HG02610 (cell line): ENCODE measurements around the gene DES.

Experiments
- ATAC-seq: cut with Tn5 transposase; IDR thresholded peaks from one replicate; pipeline ENCODE4 v1.9.1; 2021; ENCODE audit warnings: mild to moderate bottlenecking, moderate library complexity; ENCODE audit not compliant: unreplicated experiment

DES gene

DNA sequence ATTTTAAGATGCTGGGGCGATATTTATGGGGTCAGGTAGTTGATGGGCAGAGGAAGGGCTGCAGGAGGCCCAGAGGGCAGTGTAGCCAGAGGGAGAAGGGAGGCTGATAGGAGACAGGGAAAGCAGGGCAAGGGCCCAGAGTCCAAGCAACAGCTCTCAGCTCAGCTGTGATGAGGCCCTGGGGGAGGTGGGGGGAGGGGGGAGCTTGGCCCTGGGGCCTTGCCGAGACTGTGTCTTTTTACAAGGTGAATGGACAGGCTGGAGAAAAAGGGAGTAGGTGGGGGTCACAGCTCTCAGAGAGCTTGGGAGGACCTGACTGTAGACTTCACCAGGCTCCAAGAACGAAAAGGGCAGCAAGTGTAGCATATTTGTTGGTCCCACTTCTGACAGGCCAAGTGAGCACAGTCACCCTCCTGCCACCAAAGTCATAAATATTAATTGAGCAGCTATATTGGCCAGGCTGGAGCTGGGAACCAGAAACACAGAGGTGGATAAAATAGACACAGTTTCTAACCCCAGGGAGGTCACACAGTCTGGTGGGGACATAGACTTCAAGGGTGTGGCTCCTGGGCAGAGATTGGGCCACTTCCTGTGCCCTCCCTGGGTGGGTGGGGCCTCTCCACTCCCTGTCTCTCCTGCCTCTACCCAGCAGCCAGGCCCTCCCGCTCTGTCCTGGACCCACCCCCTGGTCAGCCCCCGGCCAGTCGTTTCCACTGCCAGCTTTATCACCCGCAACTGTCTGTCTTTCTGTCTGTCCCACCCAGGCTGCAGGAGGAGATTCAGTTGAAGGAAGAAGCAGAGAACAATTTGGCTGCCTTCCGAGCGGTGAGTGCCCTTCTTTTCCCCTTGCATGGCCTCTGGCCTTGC, 1.4 kb downstream of the DES start:
- ATAC-seq = no peak

DNA sequence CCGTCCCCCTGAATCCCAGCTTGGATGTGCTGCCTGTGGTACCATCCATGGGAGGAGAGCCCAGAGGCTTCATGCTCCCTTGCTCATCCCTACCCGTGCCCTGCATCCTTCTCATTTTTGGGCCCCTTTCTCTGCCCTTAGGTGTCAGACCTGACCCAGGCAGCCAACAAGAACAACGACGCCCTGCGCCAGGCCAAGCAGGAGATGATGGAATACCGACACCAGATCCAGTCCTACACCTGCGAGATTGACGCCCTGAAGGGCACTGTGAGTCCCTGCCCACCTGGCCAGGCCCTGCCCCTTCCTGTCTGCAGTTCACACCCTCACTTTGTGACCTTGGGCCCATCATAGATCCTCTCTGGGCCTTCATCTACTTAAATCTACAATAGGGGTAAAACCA, 2.5 kb downstream of the DES start:
- ATAC-seq = no peak

DNA sequence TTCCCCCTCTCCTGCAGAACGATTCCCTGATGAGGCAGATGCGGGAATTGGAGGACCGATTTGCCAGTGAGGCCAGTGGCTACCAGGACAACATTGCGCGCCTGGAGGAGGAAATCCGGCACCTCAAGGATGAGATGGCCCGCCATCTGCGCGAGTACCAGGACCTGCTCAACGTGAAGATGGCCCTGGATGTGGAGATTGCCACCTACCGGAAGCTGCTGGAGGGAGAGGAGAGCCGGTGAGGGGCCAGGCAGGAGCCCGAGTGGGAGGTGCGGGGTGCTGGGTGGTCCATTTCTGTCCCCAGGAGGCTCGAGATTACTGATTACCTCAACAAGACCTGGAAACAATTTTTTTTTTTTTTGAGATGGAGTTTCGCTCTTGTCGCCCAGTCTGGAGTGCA, 3.1 kb downstream of the DES start:
- no peak for ATAC-seq

- ATAC-seq = no peak
Measured at GRCh38 chr2:219422952-219423534, 4.9 kb downstream of the DES start.

DNA sequence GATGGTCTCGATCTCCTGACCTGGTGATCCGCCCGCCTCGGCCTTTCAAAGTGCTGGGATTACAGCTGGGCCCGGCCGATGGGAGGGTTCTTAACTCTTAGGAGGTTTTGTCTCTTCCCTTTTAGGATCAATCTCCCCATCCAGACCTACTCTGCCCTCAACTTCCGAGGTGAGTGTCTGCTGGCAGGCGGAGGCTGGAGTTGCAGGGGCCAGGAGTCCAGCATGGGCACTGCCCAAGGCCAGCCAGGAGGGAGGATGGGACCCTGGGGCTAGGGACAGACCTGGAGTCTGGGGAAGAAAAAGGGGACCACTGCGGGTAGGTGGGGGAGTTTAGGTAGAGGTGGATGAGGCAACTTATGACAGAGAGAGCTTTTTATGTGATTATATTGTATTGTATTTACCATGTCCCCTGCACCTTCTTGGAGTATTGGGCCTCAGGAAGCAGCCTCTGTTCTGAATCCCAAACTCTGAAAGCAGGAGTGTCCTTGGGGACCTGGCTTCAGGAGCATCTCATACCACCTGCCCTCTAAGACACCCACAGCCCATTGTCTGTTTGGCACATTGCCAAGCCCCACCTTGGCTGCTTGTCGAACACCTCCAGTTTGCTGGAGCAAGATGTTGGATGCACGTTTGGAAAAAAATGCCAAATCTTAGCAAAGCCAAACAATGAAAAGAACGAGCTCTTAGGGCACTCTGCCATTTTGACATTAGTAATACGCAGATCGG, 5.6 kb downstream of the DES start:
- no peak for ATAC-seq

- ATAC-seq = no peak
Measured at GRCh38 chr2:219425238-219426067, 7.3 kb downstream of the DES start.

DNA sequence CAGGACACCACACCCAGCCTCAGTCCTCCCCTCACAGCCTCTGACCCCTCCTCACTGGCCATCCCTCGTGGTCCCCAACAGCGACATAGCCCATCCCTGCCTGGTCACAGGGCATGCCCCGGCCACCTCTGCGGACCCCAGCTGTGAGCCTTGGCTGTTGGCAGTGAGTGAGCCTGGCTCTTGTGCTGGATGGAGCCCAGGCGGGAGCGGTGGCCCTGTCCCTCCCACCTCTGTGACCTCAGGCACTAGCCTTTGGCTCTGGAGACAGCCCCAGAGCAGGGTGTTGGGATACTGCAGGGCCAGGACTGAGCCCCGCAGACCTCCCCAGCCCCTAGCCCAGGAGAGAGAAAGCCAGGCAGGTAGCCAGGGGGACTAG, 7.9 kb downstream of the DES start:
- no peak for ATAC-seq

GRCh38 chr2:219426534-219427136, 8.5 kb downstream of the DES start:
- ATAC-seq = no peak

- no peak for ATAC-seq
Measured at GRCh38 chr2:219428469-219428868, 10.3 kb downstream of the DES start.

DNA sequence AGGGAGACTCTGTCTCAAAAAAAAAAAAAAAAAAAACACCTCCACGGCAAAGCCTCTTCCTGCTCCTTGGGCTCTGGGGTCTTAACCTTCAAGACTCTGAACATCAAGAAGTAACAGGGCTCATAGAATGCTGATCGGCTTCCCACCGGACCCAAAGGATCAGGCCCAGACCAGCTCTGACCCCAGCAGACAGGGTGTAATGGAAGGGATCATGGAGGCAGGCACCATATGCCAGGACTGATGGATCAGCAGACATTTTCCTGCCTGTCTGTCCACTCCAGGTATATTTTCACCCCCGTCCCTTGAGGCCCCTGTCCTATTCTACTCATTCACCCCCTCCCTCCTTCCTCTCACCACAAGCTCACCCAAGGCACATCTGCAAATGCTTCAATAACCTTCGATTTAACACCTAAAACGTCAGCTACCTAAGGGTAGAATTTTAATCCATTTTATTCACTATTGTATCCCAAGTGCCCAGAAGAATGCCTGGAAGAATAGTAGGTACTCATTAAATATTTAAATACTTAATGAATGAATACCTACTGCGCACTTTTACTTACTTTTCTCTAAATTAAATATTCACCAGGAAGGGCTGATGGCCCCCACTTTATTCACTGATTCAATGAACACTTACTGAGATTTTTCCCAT, 11.9 kb downstream of the DES start:
- no peak for ATAC-seq

- no peak for ATAC-seq
Measured at GRCh38 chr2:219430633-219431615, 12.7 kb downstream of the DES start.

DNA sequence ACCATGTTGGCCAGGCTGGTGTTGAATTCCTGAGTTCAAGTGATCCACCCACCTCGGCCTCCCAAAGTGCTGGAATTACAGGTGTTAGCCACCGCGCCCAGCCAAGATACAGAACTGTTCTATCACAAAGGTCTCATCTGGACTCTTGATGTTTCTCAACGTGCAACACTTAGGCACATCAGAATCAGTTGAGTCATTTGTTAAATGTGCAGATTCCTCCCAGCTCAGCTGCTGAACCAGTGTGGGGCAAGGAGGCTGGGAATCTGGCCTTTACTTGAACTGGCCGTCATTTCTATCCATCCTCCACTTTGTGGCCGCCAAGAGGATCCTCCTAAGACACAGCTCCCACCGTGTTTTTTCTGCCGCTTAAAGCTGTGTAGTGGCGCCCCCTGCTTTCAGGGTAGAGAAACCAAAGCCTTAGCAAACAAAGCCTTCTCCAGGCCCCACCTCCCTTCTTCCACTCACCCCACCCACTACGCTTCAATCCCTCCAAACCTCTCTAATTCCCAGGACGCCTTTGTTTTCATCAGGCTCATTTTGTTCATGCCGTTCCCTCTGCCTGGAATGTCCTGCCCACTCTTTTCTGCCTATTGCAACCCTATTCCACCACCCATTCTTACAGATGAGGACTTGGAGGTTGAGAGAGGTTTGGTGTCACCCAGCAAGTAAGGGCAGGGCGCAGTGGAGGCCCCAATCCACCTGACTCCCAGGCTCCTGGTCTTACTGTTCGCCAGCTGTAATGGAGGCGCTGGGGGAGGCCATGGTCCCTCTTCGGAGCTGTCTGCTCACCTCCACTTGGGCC, 15.7 kb downstream of the DES start:
- no peak for ATAC-seq

- ATAC-seq = no peak
Measured at GRCh38 chr2:219434468-219434717, 16.2 kb downstream of the DES start.

GRCh38 chr2:219434718-219435525, 16.7 kb downstream of the DES start, which contains the start of gene SPEG:
Gene SPEG, plus strand, starts transcription at chr2:219434843. Its CDS starts 135 bp downstream, at chr2:219434978.
- ATAC-seq = no peak

DNA sequence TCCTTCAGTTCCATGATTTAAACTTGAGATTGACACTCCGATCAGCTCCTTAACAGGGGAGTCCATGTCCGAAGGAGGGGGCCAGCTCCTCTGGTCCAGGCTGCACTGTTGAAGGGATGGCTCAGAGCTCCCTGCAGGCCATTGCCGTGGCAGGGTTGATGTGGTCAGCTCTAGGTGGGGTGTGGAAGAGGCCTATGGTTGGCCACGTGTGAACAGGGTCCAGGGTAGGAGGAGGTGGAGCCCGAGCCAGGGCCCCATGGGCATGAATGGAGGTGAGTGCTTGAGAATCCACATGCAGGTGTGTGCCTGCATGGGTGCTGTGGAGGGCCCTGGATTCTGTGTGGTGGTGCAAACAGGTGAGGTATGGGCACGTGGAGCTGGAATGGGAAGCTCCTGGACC, 17.5 kb downstream of the DES start:
- ATAC-seq = no peak

DNA sequence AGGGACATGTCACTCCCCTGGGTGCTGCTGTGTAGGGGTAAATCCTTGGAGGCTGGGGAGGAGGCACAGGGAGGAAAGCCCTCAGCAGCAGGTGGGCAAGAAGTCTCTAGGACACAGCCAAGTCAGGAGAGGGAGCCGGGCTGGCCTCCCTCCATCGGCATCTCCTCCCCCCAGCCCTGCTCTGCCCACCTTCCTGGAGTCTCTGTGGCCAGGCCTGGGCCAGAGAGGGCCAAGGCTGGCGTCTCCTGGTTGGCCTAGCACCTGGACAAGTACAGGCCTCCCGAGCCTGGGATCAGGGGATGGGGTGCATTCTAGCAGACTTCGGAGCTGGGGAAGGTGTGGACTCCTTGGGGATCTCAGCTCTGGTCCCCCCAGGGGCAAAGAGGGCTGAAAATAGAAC, 18.3 kb downstream of the DES start:
- no peak for ATAC-seq

DNA sequence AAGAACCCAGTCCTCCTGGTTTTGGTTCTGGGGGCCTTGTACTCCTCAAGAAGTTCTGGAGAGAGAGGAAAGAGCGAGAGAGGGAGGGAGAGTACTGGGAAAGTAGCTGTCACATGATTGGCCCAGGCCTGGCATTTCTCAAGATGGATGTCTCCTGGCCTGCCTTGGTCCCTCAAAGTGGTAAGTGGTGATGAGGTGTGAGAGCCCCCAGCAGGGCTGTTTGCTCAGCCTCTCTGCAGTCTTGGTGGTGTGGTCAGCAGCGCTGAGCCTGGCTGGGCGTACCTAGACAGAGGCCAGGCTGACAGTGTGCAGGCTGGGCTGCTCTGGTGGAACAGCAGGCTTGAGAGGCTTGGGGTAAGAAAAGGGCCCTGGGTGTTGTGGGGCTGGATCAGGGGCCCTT, 19.0 kb downstream of the DES start:
- ATAC-seq = no peak
